K562 (cell line): ENCODE measurements around the gene IL27RA. TPM values are rescaled to one million over a fixed set of nuclear protein-coding genes. Genes with fewer than 3 reads are reported as not detected.

Experiments used
- DNMT1 ChIP-seq: fragments of 450-650 bp; IDR thresholded peaks from 2 replicates; pipeline ENCODE4 v1.6.1; 2016; ENCODE audit warnings: antibody characterized with exemption, mild to moderate bottlenecking
- NFIX ChIP-seq: fragments of 250-450 bp; sonication (Bioruptor Pico); IDR thresholded peaks from 2 replicates; pipeline ENCODE4 v1.4.0; 2020; ENCODE audit warnings: low read depth, mild to moderate bottlenecking, moderate library complexity
- PRDM10 ChIP-seq: fragments of 450-650 bp; IDR thresholded peaks from 2 replicates; pipeline ENCODE4 v1.6.1; 2018; ENCODE audit not compliant: partially characterized antibody
- RHOXF2B ChIP-seq: fragments of 250-450 bp; sonication (Bioruptor Pico); conservative IDR thresholded peaks from 2 replicates; pipeline ENCODE4 v1.5.1; 2021
- ZNF174 ChIP-seq: fragments of 250-450 bp; sonication (Bioruptor Pico); IDR thresholded peaks from 2 replicates; pipeline ENCODE4 v1.4.0; 2020; ENCODE audit warnings: mild to moderate bottlenecking
- polyA plus RNA-seq, 8 experiments: library from polyadenylated mRNA; depleted of rRNA in 4 of 8; stranded (reverse) in 5 of 8; unstranded in 3 of 8; fragments of >200 nt; fragmentation: Nextera tagmentation in 2 of 8; fragmentation: Illumina TruSeq in 1 of 8; extraction: Ambion mirVana in 2 of 8; extraction: Trizol in 1 of 8; gene quantifications; 2 replicates each; pipeline versions ENCODE4 v1.2.1 to v1.2.3, GENCODE V29; 2011 to 2014; ENCODE audit warnings: inconsistent platforms in 1 of 8, missing spikeins in 1 of 8
- total RNA-seq, 7 experiments: library from RNA; depleted of rRNA in 6 of 7; stranded (reverse); fragments of >200 nt in 6 of 7; fragmentation: Illumina TruSeq in 2 of 7; extraction: Trizol in 2 of 7; gene quantifications; 2 replicates each; pipeline versions ENCODE4 v1.2.1 to v1.2.3, GENCODE V29; 2011 to 2021; ENCODE audit warnings: low replicate concordance in 1 of 7
- TF ChIP-seq, protein P1 (sequence below): fragments of 250-450 bp; sonication (Bioruptor Pico); IDR thresholded peaks from 2 replicates; pipeline ENCODE4 v1.5.1; 2021; ENCODE audit warnings: mild to moderate bottlenecking
- TF ChIP-seq, protein P2 (sequence below): fragments of 450-650 bp; IDR thresholded peaks from 2 replicates; pipeline ENCODE4 v1.6.1; 2016; ENCODE audit warnings: mild to moderate bottlenecking, moderate library complexity
- TF ChIP-seq, protein P3 (sequence below): fragments of 450-650 bp; IDR thresholded peaks from 2 replicates; pipeline ENCODE4 v1.6.1; 2016

The IL27RA gene
- total and polyA plus RNA-seq, 9 of the 15 experiments (the other 6 are each of a cell fraction or from before 2014, with no cell fraction given), result 1.9 to 15.9 (median 12.0) TPM

DNA sequence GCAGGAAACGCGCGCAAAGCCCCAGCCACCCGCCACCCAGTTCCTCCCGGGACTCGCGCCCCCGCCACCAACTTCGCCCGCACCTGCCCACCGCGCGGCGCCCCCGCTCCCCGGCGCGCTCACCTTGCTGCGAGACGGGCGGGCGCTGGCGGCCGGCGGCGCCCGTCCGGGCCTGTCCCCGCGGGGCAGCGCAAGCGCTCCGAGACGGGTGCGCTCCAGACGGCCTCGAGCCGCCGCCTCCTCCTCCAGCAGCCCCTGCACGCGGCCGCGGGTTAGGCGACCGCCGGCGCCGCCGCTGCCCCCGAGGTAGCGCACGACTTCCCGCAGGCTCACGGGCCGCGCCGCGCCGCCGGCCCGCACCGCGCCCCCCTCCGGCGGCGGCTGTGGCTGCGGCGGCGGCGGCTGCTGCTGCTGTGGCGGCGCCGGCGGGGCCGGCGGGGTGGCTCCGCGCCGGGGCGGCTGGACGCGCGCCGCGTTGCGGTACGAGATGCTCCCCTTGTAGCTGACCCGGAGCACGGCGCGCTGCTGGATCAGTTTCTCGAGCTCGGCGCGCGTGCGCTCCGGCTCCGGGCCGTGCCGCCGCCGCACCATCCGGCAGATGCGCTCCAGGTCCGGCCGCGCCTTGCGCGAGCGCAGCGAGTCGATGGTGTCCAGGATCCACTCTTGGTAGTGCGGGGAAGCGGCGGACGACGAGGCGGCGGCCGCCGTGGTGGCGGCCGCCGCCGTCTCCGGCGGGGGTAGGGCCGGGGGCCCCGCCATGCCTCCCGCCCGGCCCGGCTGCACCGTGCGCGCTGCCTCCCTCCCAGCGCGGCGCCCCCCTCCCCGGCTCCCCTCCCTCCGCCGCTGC lies 58.3 kb downstream of the IL27RA start (continued):
- TF ChIP-seq PRDM10 (no peak), NFIX (no peak), ZNF174 (no peak), RHOXF2B (CRISPR knock-in tag) (no peak), DNMT1 (no peak)
- TF ChIP-seq, protein P1, sequence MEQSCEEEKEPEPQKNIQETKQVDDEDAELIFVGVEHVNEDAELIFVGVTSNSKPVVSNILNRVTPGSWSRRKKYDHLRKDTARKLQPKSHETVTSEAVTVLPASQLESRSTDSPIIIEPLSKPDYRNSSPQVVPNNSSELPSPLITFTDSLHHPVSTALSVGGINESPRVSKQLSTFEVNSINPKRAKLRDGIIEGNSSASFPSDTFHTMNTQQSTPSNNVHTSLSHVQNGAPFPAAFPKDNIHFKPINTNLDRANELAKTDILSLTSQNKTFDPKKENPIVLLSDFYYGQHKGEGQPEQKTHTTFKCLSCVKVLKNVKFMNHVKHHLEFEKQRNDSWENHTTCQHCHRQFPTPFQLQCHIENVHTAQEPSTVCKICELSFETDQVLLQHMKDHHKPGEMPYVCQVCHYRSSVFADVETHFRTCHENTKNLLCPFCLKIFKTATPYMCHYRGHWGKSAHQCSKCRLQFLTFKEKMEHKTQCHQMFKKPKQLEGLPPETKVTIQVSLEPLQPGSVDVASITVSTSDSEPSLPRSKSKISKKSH (CRISPR knock-in tag), result no peak
- TF ChIP-seq, protein P2, sequence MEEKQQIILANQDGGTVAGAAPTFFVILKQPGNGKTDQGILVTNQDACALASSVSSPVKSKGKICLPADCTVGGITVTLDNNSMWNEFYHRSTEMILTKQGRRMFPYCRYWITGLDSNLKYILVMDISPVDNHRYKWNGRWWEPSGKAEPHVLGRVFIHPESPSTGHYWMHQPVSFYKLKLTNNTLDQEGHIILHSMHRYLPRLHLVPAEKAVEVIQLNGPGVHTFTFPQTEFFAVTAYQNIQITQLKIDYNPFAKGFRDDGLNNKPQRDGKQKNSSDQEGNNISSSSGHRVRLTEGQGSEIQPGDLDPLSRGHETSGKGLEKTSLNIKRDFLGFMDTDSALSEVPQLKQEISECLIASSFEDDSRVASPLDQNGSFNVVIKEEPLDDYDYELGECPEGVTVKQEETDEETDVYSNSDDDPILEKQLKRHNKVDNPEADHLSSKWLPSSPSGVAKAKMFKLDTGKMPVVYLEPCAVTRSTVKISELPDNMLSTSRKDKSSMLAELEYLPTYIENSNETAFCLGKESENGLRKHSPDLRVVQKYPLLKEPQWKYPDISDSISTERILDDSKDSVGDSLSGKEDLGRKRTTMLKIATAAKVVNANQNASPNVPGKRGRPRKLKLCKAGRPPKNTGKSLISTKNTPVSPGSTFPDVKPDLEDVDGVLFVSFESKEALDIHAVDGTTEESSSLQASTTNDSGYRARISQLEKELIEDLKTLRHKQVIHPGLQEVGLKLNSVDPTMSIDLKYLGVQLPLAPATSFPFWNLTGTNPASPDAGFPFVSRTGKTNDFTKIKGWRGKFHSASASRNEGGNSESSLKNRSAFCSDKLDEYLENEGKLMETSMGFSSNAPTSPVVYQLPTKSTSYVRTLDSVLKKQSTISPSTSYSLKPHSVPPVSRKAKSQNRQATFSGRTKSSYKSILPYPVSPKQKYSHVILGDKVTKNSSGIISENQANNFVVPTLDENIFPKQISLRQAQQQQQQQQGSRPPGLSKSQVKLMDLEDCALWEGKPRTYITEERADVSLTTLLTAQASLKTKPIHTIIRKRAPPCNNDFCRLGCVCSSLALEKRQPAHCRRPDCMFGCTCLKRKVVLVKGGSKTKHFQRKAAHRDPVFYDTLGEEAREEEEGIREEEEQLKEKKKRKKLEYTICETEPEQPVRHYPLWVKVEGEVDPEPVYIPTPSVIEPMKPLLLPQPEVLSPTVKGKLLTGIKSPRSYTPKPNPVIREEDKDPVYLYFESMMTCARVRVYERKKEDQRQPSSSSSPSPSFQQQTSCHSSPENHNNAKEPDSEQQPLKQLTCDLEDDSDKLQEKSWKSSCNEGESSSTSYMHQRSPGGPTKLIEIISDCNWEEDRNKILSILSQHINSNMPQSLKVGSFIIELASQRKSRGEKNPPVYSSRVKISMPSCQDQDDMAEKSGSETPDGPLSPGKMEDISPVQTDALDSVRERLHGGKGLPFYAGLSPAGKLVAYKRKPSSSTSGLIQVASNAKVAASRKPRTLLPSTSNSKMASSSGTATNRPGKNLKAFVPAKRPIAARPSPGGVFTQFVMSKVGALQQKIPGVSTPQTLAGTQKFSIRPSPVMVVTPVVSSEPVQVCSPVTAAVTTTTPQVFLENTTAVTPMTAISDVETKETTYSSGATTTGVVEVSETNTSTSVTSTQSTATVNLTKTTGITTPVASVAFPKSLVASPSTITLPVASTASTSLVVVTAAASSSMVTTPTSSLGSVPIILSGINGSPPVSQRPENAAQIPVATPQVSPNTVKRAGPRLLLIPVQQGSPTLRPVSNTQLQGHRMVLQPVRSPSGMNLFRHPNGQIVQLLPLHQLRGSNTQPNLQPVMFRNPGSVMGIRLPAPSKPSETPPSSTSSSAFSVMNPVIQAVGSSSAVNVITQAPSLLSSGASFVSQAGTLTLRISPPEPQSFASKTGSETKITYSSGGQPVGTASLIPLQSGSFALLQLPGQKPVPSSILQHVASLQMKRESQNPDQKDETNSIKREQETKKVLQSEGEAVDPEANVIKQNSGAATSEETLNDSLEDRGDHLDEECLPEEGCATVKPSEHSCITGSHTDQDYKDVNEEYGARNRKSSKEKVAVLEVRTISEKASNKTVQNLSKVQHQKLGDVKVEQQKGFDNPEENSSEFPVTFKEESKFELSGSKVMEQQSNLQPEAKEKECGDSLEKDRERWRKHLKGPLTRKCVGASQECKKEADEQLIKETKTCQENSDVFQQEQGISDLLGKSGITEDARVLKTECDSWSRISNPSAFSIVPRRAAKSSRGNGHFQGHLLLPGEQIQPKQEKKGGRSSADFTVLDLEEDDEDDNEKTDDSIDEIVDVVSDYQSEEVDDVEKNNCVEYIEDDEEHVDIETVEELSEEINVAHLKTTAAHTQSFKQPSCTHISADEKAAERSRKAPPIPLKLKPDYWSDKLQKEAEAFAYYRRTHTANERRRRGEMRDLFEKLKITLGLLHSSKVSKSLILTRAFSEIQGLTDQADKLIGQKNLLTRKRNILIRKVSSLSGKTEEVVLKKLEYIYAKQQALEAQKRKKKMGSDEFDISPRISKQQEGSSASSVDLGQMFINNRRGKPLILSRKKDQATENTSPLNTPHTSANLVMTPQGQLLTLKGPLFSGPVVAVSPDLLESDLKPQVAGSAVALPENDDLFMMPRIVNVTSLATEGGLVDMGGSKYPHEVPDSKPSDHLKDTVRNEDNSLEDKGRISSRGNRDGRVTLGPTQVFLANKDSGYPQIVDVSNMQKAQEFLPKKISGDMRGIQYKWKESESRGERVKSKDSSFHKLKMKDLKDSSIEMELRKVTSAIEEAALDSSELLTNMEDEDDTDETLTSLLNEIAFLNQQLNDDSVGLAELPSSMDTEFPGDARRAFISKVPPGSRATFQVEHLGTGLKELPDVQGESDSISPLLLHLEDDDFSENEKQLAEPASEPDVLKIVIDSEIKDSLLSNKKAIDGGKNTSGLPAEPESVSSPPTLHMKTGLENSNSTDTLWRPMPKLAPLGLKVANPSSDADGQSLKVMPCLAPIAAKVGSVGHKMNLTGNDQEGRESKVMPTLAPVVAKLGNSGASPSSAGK, result no peak
- TF ChIP-seq, protein P3, sequence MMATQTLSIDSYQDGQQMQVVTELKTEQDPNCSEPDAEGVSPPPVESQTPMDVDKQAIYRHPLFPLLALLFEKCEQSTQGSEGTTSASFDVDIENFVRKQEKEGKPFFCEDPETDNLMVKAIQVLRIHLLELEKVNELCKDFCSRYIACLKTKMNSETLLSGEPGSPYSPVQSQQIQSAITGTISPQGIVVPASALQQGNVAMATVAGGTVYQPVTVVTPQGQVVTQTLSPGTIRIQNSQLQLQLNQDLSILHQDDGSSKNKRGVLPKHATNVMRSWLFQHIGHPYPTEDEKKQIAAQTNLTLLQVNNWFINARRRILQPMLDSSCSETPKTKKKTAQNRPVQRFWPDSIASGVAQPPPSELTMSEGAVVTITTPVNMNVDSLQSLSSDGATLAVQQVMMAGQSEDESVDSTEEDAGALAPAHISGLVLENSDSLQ, result no peak
